ENCODE data around the gene RABGAP1L. TPM values are rescaled to one million over a fixed set of nuclear protein-coding genes. Genes with fewer than 3 reads are reported as not detected.
"Not testable (repeated sequence)": the region's sequence is repeated elsewhere in the genome, so short reads cannot be mapped to it uniquely, and the experiment has no call there.

Gene RABGAP1L
- total and polyA plus RNA-seq, 10 donors: 30.3 to 125 (median 77.7) TPM

GRCh38 chr1:174531751-174532150, 372.4 kb downstream of the RABGAP1L start:
- Histone ChIP-seq H3K27ac (no peak overlapping the region), H3K9me3 (peaks cover 9 to 46% (median 34%) of the 10 kb centered on the region in 8 donors), H3K36me3 (peaks cover 0 to 34% (median 0%) of the 10 kb centered on the region in 6 donors), H3K4me3 (no peak overlapping the region), H3K27me3 (replicated peaks in 1 of 7) (no peaks in the 10 kb centered on the region), H3K4me1 (no peaks in the 10 kb centered on the region)
- DNase-seq: no peak
- intact Hi-C loops (cut with DNase I; ENCODE audit: low total_unique reads): no loop called here
- 94 to 100% (median 98%) methylated on average over 1 of the region's 1 CpG for WGBS, 5 donors
- TF ChIP-seq POLR2A (IDR thresholded peaks at IDR 0.05) (no peak), POLR2AphosphoS5 (IDR thresholded peaks at IDR 0.05) (no peak)

GRCh38 chr1:174534789-174535188, 375.5 kb downstream of the RABGAP1L start:
- intact Hi-C loops (cut with DNase I; ENCODE audit: low total_unique reads): no loop called here
- Histone ChIP-seq H3K27ac (no peak overlapping the region), H3K9me3 (peaks cover 9 to 53% (median 45%) of the 10 kb centered on the region in 8 donors), H3K36me3 (peaks cover 0 to 41% (median 0%) of the 10 kb centered on the region in 6 donors), H3K4me1 (no peaks in the 10 kb centered on the region), H3K4me3 (no peak overlapping the region), H3K27me3 (replicated peaks in 1 of 7) (no peaks in the 10 kb centered on the region)
- no peak for DNase-seq
- TF ChIP-seq CTCF (IDR thresholded peaks at IDR 0.05 in 8 of 11, conservative IDR thresholded peaks at IDR 0.05 in 3 of 11): no peak
- no peak for TF ChIP-seq POLR2A (IDR thresholded peaks at IDR 0.05)
- TF ChIP-seq POLR2AphosphoS5 (IDR thresholded peaks at IDR 0.05): no peak

- Histone ChIP-seq H3K4me3 (no peak overlapping the region), H3K27ac (no peak overlapping the region), H3K27me3 (replicated peaks in 1 of 7) (no peaks in the 10 kb centered on the region), H3K4me1 (no peaks in the 10 kb centered on the region), H3K36me3 (peaks cover 0 to 37% (median 0%) of the 10 kb centered on the region in 6 donors), H3K9me3 (peaks cover 9 to 53% (median 43%) of the 10 kb centered on the region in 8 donors)
- WGBS, 5 donors: 76 to 91% (median 84%) methylated on average over 2 of the region's 2 CpGs
- intact Hi-C loops (cut with DNase I; ENCODE audit: low total_unique reads): no loop called here
- DNase-seq: no peak
- TF ChIP-seq POLR2A (IDR thresholded peaks at IDR 0.05) (no peak), CTCF (IDR thresholded peaks at IDR 0.05 in 8 of 11, conservative IDR thresholded peaks at IDR 0.05 in 3 of 11) (no peak), POLR2AphosphoS5 (IDR thresholded peaks at IDR 0.05) (no peak)
Measured at GRCh38 chr1:174535207-174535606, 375.9 kb downstream of the RABGAP1L start.

- 83 to 95% (median 91%) methylated on average over 2 of the region's 2 CpGs for WGBS, 5 donors
- Histone ChIP-seq H3K36me3 (peaks cover 0 to 15% (median 0%) of the 10 kb centered on the region in 6 donors), H3K9me3 (peaks cover 0 to 72% (median 54%) of the 10 kb centered on the region in 8 donors)
- H3K27me3 ChIP-seq (replicated peaks in 1 of 7); intact Hi-C loops (cut with DNase I; ENCODE audit: low total_unique reads); DNase-seq; H3K4me3 ChIP-seq; H3K4me1 ChIP-seq; H3K27ac ChIP-seq: not testable (repeated sequence)
Measured at GRCh38 chr1:174543421-174543820, 384.1 kb downstream of the RABGAP1L start.

- WGBS, 5 donors: 95 to 98% (median 97%) methylated on average over 3 of the region's 3 CpGs
- no peak for DNase-seq
- Histone ChIP-seq H3K9me3 (peaks cover 0 to 12% (median 9%) of the 10 kb centered on the region in 8 donors), H3K27me3 (replicated peaks in 1 of 7) (no peaks in the 10 kb centered on the region), H3K4me1 (no peaks in the 10 kb centered on the region), H3K4me3 (no peak overlapping the region), H3K27ac (no peak overlapping the region), H3K36me3 (peaks cover 0 to 4% (median 0%) of the 10 kb centered on the region in 6 donors)
- intact Hi-C loops (cut with DNase I; ENCODE audit: low total_unique reads): no loop called here
- TF ChIP-seq POLR2A (IDR thresholded peaks at IDR 0.05) (no peak), POLR2AphosphoS5 (IDR thresholded peaks at IDR 0.05) (no peak), CTCF (IDR thresholded peaks at IDR 0.05 in 8 of 11, conservative IDR thresholded peaks at IDR 0.05 in 3 of 11) (no peak)
Measured at GRCh38 chr1:174550296-174550695, 391.0 kb downstream of the RABGAP1L start.

All from spleen (tissue), 11 donors.